ENCODE results near the gene TTLL11.
"Not testable (repeated sequence)": the region's sequence is repeated elsewhere in the genome, so short reads cannot be mapped to it uniquely, and the experiment has no call there.

TTLL11 gene

GRCh38 chr9:122036988-122037387 is 56.1 kb downstream of the TTLL11 start:
- DNase-seq: no peak

- DNase-seq: no peak
Observed at GRCh38 chr9:122036408-122036807, 56.7 kb downstream of the TTLL11 start.

DNA sequence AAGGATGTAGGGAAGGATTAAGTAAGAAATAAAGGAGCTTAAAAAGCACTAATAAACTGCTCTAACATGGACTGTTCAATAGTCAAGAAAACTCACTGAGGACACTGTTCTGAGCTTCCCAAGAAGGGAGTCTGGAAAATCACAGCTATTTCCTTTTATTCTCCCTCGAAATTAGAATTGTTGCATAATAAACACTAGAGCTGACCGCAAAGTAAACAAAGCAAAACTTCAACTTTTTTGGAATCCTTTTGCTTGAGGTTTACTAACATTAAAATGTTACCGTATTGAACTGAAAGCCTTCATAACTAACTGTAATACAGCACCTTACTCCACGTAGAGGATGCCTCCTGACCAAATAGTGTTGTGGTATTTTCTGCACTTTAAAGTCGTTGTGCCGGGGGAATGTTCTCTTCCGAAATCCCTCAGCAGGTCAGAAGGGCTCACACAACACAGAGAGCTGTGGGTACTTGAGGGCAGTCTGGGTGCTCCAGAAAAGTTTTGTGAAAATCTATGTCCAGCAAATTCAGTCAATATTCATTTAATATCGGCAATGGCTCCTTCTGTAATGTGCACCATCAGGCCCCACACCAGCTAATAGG is 59.2 kb downstream of the TTLL11 start:
- DNase-seq: no peak

DNA sequence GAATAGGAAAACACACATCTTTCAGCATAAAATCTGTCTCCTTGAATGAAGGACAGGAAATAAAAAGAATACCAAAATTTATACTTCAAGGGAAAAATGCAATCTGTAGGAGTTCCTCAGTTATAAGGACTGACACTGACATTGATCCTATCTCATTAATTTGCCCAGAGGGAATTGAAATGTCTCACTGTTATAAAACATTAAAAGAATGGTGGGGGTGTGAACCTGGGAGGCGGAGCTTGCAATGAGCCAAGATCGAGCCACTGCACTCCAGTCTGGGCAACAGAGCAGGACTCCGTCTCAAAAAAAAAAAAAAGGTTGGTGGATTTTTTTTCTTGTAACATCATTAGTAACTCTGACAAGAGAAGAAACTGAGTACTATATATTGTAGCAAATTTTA is 60.8 kb downstream of the TTLL11 start:
- no peak for DNase-seq

GRCh38 chr9:122031776-122032175 is 61.3 kb downstream of the TTLL11 start:
- no peak for DNase-seq

GRCh38 chr9:122031157-122031556 is 62.0 kb downstream of the TTLL11 start:
- no peak for DNase-seq

- DNase-seq: no peak
Observed at GRCh38 chr9:122030357-122030756, 62.8 kb downstream of the TTLL11 start.

- DNase-seq: no peak
Observed at GRCh38 chr9:122029898-122030297, 63.2 kb downstream of the TTLL11 start.

GRCh38 chr9:122028089-122028488 is 65.0 kb downstream of the TTLL11 start:
- no peak for DNase-seq

- no peak for DNase-seq
Observed at GRCh38 chr9:122020398-122020797, 72.7 kb downstream of the TTLL11 start.

- no peak for DNase-seq
Observed at GRCh38 chr9:122016744-122017143, 76.4 kb downstream of the TTLL11 start.

DNA sequence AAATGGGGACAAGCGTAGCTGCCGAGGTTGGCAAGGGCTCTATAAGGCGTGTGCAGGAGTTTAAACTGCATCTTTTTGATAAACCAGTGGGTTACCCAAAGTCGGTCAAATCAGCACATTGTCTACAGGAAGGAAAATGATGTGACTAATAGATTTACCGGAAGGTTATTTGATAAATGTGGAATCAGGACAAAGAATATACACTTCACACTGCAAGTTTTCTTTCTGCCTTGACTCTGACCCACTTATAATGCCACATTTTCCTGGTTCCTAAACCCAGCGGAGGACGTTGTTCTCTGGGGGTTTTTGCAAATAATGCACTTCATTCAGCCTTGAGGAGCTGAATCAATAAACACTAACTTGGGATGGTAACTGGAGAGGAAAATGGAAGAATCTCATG is 76.8 kb downstream of the TTLL11 start:
- no peak for DNase-seq

DNA sequence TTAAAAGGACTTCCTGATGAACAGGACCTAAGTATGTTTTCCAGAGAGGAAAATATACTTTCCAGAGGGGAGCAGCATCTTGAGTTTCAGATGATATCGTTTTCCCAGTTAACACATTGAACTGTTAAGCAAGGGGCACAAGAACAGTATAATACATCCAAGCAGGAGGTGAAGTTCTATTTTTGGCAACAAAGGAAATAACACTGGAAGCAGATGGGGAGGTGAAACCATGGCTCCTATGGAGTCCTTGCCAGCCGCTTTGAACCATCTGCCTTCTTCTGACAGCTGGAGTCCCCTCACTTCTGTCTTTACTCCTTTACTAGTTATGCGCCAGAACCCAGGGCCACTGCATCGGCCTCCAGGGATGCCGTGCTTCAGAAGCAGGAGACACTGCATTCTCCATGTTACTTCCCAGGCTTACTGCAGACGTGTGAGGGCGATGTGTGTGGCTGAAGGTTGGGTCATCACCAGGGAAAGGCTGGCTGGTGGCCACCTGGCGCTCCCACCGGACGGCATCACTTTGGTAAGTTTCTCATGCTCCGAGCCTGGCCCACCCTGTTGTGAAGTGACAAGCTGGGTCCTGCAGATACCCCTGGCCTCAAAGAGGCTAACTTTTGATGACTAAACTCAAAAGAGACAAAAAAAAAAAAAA is 77.8 kb downstream of the TTLL11 start:
- DNase-seq: no peak

- DNase-seq: no peak
Observed at GRCh38 chr9:122011818-122012498, 81.2 kb downstream of the TTLL11 start.

DNA sequence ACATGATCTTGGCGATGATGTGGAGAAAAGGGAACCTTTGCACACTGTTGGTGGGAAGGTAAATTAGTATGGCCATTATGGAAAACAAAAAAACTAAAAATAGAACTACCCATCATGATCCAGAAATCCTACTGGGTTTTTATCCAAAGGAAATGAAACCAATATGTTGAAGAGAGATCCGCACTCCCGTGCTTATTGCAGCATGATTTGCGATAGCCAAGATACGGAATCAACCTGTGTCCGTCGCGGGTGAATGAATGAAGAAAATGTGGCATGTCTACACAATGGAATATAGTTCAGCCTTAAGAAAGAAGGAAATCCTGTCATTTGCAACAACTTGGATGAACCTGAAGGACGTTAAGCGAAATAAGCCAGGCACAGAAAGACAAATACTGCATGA is 84.5 kb downstream of the TTLL11 start:
- DNase-seq: no peak

DNA sequence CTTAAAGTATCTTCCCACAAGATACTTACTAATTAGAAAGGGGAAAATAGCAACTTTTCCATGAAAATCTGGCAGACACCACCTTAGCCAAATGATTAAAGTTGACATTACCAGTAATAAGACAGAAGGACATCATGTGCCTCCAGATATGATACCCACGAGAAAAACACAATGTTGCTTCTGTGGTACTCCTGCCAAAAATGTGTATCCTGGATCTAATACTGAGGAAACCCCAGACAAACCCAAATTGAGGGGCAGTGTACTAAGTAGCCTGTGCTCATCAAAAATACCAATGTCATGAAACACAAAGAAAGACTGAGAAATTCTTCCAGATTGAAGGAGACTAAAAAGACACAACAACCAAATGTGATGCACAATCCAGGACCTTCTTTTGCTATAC is 85.3 kb downstream of the TTLL11 start:
- DNase-seq: no peak

DNA sequence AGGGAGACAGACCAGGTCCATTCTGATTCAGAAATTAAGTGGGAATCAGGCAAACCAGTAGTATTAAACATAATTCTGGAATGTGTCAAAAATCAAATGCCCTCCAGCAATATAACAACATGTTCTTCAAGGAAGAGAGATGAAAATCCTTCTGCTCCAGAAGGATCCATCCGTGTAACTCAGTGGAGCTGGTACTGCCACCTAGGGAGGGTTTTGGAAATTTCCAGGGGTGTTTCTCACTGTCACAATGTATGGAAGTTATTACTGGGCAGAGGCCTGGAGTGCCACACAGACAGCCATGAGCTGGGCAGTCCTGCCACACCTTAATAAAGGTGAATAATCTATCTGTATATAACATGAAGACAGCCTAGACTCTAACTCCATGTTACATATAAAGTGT is 87.5 kb downstream of the TTLL11 start:
- DNase-seq: no peak

DNA sequence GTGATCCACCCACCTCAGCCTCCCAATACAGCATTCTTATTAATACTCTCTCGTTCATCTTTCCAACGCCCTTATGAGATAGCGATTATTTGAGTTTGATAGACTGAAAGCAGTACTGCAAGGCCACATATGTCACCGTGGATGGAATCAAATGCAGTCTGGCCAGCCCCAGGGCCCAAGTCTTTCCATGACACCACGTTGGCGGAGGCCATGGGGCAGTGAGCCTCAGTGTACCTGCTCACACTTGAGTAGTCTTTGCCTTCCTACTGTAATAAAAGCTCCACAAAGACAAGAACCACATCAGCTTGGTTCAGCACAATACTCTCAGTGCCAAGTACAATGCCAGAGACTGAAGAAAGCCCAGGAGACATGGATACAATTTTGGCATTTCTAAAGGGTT is 88.5 kb downstream of the TTLL11 start:
- no peak for DNase-seq

- DNase-seq: no peak
Observed at GRCh38 chr9:122001491-122002201, 91.5 kb downstream of the TTLL11 start.

- not testable (repeated sequence) for DNase-seq
Observed at GRCh38 chr9:122000526-122000925, 92.6 kb downstream of the TTLL11 start.

DNA sequence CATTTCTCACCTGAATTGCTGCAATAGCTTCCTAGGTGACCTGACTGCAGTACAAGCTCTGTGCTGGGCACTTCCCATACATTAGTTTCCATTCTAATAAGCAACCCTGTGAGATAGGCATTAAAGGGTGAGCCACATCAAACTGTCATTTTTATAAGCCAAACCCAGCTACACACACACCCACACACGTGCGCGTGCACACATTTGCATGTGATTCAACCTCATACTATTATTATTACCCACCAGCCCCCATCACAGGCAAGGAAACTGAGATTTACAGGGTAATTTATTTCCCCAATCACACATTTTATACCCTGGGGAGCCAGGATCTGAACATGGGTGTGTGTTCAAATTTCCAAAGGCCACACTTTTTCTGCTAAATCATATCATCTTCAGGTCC is 93.6 kb downstream of the TTLL11 start:
- no peak for DNase-seq

- no peak for DNase-seq
Observed at GRCh38 chr9:121998513-121999049, 94.5 kb downstream of the TTLL11 start.

- no peak for DNase-seq
Observed at GRCh38 chr9:121997791-121998190, 95.3 kb downstream of the TTLL11 start.

DNA sequence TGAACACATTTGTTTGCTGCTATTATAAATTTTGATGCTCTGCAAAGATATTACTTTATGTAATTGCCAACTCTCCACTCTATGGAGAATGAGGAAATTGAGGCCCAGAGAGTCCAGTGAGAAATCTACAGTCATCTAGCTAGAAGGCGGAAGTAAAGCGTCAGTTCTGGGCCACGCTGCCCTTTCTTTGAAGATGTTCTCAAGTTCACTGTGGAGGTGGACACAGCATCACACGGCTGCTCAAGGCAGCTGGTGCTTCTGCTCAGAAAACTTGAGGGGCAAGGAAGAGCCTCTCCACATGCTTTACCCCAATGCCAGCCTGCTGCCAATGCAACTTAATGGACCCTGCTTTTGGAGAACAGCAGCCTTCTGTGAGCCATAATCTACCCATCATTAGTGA is 96.3 kb downstream of the TTLL11 start:
- no peak for DNase-seq

Data from CD4-positive, alpha-beta T cell treated with Interleukin-6 for 4 hours (primary cell).